K562 (cell line): ENCODE measurements around the gene MPHOSPH9. TPM values are rescaled to one million over a fixed set of nuclear protein-coding genes. Genes with fewer than 3 reads are reported as not detected.

Source experiments
- ATAC-seq: fragments of 200-7000 bp; cut with Tn5 transposase; 3 replicates; pipeline ENCODE4 v1.9.1; 2020; ENCODE audit warnings: moderate library complexity
- BruUV-seq: library from RNA; stranded (reverse); fragments of 400-500 nt; replicated peaks from 2 replicates; lab custom pipeline; 2021; lab: Mats Ljungman, UMichigan
- CTCF ChIA-PET: fragments of 300-600 bp; formaldehyde crosslinking; extraction: SDS; loops from one replicate; lab custom pipeline; 2021; ENCODE audit warnings: low intra/inter-chr PET ratio; lab: Yijun Ruan, JAX
- POLR2A ChIA-PET: fragments of 300-600, 350-650 bp; sonication (Branson Sonifier 250); formaldehyde crosslinking; extraction: SDS; loops from one replicate; lab custom pipeline; 2021; ENCODE audit warnings: antibody characterized with exemption, inconsistent platforms; lab: Yijun Ruan, JAX
- DNase-seq, 4 experiments: peaks; one replicate each; pipeline versions ENCODE4 v3.0.0 to v3.0.0-alpha.2; 2011 to 2018; ENCODE audit warnings: low spot score in 3 of 4, mixed read lengths in 3 of 4; ENCODE audit errors: extremely low read depth in 1 of 4
- FAIRE-seq: peaks from 2 replicates; lab custom pipeline; 2011; peaks lifted over from hg19 to GRCh38; lab: Jason Lieb, UNC
- H2AFZ ChIP-seq: 2 replicates; pipeline ENCODE4 v1.6.0; 2011; ENCODE audit warnings: low read depth, low read length, control low read depth, inconsistent platforms
- H3K27ac ChIP-seq: fragments of 200-600 bp; 3 replicates; pipeline ENCODE4 v1.8.0; 2011; ENCODE audit warnings: low read depth, mild to moderate bottlenecking, control low read depth, inconsistent platforms, low read length, moderate library complexity, mixed read lengths; ENCODE audit errors: extremely low read depth
- H3K27me3 ChIP-seq, 2 experiments: fragments of 300-600 bp in 1 of 2; 2 replicates in 1 of 2; 3 replicates in 1 of 2; pipeline versions ENCODE4 v1.6.0 to v1.8.0; 2011; ENCODE audit warnings: inconsistent platforms in 2 of 2, low read length in 2 of 2, mild to moderate bottlenecking in 1 of 2, mixed read lengths in 1 of 2, moderate library complexity in 1 of 2; ENCODE audit not compliant: control insufficient read depth in 2 of 2, insufficient read depth in 2 of 2
- H3K36me3 ChIP-seq: fragments of 300-600 bp; 3 replicates; pipeline ENCODE4 v1.8.0; 2011; ENCODE audit warnings: mild to moderate bottlenecking, low read length, inconsistent platforms; ENCODE audit not compliant: control insufficient read depth, insufficient read depth
- H3K4me1 ChIP-seq, 2 experiments: fragments of 200-600 bp in 1 of 2; replicated peaks in 1 of 2; 2 replicates in 1 of 2; 3 replicates in 1 of 2; pipeline versions ENCODE4 v1.5.1 to v1.8.0; 2011; ENCODE audit warnings: inconsistent platforms in 2 of 2, low read length in 2 of 2, mild to moderate bottlenecking in 1 of 2, mixed read lengths in 1 of 2, moderate library complexity in 1 of 2; ENCODE audit not compliant: control insufficient read depth in 2 of 2, insufficient read depth in 2 of 2
- H3K4me2 ChIP-seq: 2 replicates; pipeline ENCODE4 v1.6.1; 2011; ENCODE audit warnings: low read length, control low read depth, inconsistent platforms, mixed read lengths; ENCODE audit not compliant: insufficient read depth
- H3K4me3 ChIP-seq: fragments of 200-600 bp; sonication (generic), shearing (Covaris generic); 2 replicates; pipeline ENCODE4 v1.5.1; 2016; ENCODE audit warnings: control low read depth, inconsistent platforms
- H3K79me2 ChIP-seq: fragments of 200-600 bp; 3 replicates; pipeline ENCODE4 v1.8.0; 2011; ENCODE audit warnings: low read length, inconsistent platforms; ENCODE audit not compliant: control insufficient read depth, insufficient read depth
- H3K9ac ChIP-seq, 2 experiments: 2 replicates each; pipeline versions ENCODE4 v1.6.0 to v1.6.1; 2011; ENCODE audit warnings: low read depth in 2 of 2, low read length in 2 of 2, control low read depth in 1 of 2, inconsistent platforms in 1 of 2, mild to moderate bottlenecking in 1 of 2, mixed read lengths in 1 of 2; ENCODE audit not compliant: insufficient read depth in 1 of 2
- H3K9me1 ChIP-seq: one replicate; pipeline ENCODE4 v1.6.0; 2011; ENCODE audit warnings: inconsistent platforms, mild to moderate bottlenecking, low read length, moderate library complexity; ENCODE audit not compliant: control insufficient read depth, insufficient read depth
- H3K9me3 ChIP-seq: replicated peaks from 2 replicates; pipeline ENCODE4 v1.5.1; 2011; ENCODE audit warnings: low read depth, low read length, inconsistent platforms; ENCODE audit not compliant: control insufficient read depth, insufficient read depth
- H4K20me1 ChIP-seq: replicated peaks from 2 replicates; pipeline ENCODE4 v1.6.1; 2011; ENCODE audit warnings: low read length, inconsistent platforms, mixed read lengths; ENCODE audit not compliant: control insufficient read depth, insufficient read depth
- CGGBP1 ChIP-seq: fragments of 250-450 bp; sonication (Bioruptor Pico); IDR thresholded peaks from 2 replicates; pipeline ENCODE4 v1.9.0; 2021; ENCODE audit warnings: mild to moderate bottlenecking
- CREBBP ChIP-seq: IDR thresholded peaks from one replicate; pipeline ENCODE4 v1.6.1; 2012; ENCODE audit warnings: low read depth, mild to moderate bottlenecking, control low read depth, inconsistent platforms, low read length
- ERF ChIP-seq: fragments of 450-650 bp; formaldehyde crosslinking; IDR thresholded peaks from 2 replicates; pipeline ENCODE4 v1.4.0; 2020; ENCODE audit warnings: mild to moderate bottlenecking, mixed read lengths
- FUS ChIP-seq: fragments of 200-400 bp; formaldehyde crosslinking; optimal IDR thresholded peaks from 2 replicates; pipeline ENCODE3; 2017; ENCODE audit warnings: low read depth, low read length
- GABPA ChIP-seq: fragments of 200-800 bp; sonication (Bioruptor generic); conservative IDR thresholded peaks from 2 replicates; pipeline ENCODE4 v1.6.1; 2016; ENCODE audit warnings: low read depth, missing genetic modification characterization, missing compliant biosample characterization
- GTF2F1 ChIP-seq: IDR thresholded peaks from 2 replicates; pipeline ENCODE4 v1.6.1; 2011; ENCODE audit warnings: low read depth, low read length, improper control_type of control experiment
- HDGF ChIP-seq: fragments of 450-650 bp; IDR thresholded peaks from 2 replicates; pipeline ENCODE4 v1.6.1; 2016
- HNRNPH1 ChIP-seq: fragments of 200-400 bp; formaldehyde crosslinking; optimal IDR thresholded peaks from 2 replicates; pipeline ENCODE3; 2017; ENCODE audit warnings: low read depth, mild to moderate bottlenecking, low read length, moderate library complexity
- HNRNPLL ChIP-seq: fragments of 200-400 bp; formaldehyde crosslinking; IDR thresholded peaks from 2 replicates; pipeline ENCODE4 v1.6.1; 2017; ENCODE audit warnings: low read length, low read depth, mild to moderate bottlenecking; ENCODE audit not compliant: poor library complexity, severe bottlenecking
- KLF16 ChIP-seq: IDR thresholded peaks from 2 replicates; pipeline ENCODE4 v1.6.1; 2016; ENCODE audit warnings: antibody characterized with exemption
- NELFE ChIP-seq: IDR thresholded peaks from 2 replicates; pipeline ENCODE4 v1.6.1; 2011; ENCODE audit warnings: mild to moderate bottlenecking; ENCODE audit not compliant: insufficient read depth, insufficient read length
- POLR2H ChIP-seq: IDR thresholded peaks from 2 replicates; pipeline ENCODE4 v1.6.1; 2016; ENCODE audit warnings: missing genetic modification characterization, low read depth, mild to moderate bottlenecking, control low read depth, missing compliant biosample characterization, moderate library complexity
- RAD51 ChIP-seq: fragments of 450-650 bp; IDR thresholded peaks from 2 replicates; pipeline ENCODE4 v1.7.1; 2016; ENCODE audit warnings: low read depth, mild to moderate bottlenecking, borderline replicate concordance
- SIN3B ChIP-seq: fragments of 450-650 bp; IDR thresholded peaks from 2 replicates; pipeline ENCODE4 v1.6.1; 2017; ENCODE audit warnings: low read depth, mild to moderate bottlenecking, moderate library complexity
- SUPT5H ChIP-seq: fragments of 450-650 bp; IDR thresholded peaks from 2 replicates; pipeline ENCODE4 v1.6.1; 2016
- TSC22D4 ChIP-seq: fragments of 450-650 bp; IDR thresholded peaks from 2 replicates; pipeline ENCODE4 v1.6.1; 2016; ENCODE audit warnings: missing genetic modification characterization, missing biosample characterization, control low read depth
- TSHZ1 ChIP-seq: fragments of 250-450 bp; sonication (Bioruptor Pico); IDR thresholded peaks from 2 replicates; pipeline ENCODE4 v1.4.0; 2020; ENCODE audit warnings: mild to moderate bottlenecking, moderate library complexity
- ZNF197 ChIP-seq: fragments of 200-800 bp; sonication (Bioruptor generic); IDR thresholded peaks from 2 replicates; pipeline ENCODE4 v1.6.1; 2016; ENCODE audit warnings: low read depth, missing genetic modification characterization, missing compliant biosample characterization
- ZNF239 ChIP-seq: fragments of 250-450 bp; sonication (Bioruptor Pico); IDR thresholded peaks from 2 replicates; pipeline ENCODE4 v1.4.0; 2020; ENCODE audit warnings: mild to moderate bottlenecking
- WGBS: fragments of 100-300 bp; shearing (Covaris generic); methylation state at CpG from one replicate; pipeline ENCODE4 v1.1.6; 2016; ENCODE audit warnings: low coverage, mixed read lengths; ENCODE audit not compliant: insufficient coverage; ENCODE audit errors: missing lambda C conversion rate; 5-methylcytosine and 5-hydroxymethylcytosine counted together
- in situ Hi-C: fragments of 300-500 bp; cut with MboI; formaldehyde crosslinking; loops from 4 replicates; pipeline ENCODE4 v1.15.0; 2018; ENCODE audit warnings: inconsistent platforms, mixed read lengths
- intact Hi-C: fragments of 100-400 bp; cut with micrococcal nuclease; formaldehyde crosslinking; loops from 2 replicates; pipeline ENCODE4 v1.14.2; 2022
- polyA plus RNA-seq, 8 experiments: library from polyadenylated mRNA; depleted of rRNA in 4 of 8; stranded (reverse) in 5 of 8; unstranded in 3 of 8; fragments of >200 nt; fragmentation: Nextera tagmentation in 2 of 8; fragmentation: Illumina TruSeq in 1 of 8; extraction: Ambion mirVana in 2 of 8; extraction: Trizol in 1 of 8; gene quantifications; 2 replicates each; pipeline versions ENCODE4 v1.2.1 to v1.2.3, GENCODE V29; 2011 to 2014; ENCODE audit warnings: inconsistent platforms in 1 of 8, missing spikeins in 1 of 8
- total RNA-seq, 7 experiments: library from RNA; depleted of rRNA in 6 of 7; stranded (reverse); fragments of >200 nt in 6 of 7; fragmentation: Illumina TruSeq in 2 of 7; extraction: Trizol in 2 of 7; gene quantifications; 2 replicates each; pipeline versions ENCODE4 v1.2.1 to v1.2.3, GENCODE V29; 2011 to 2021; ENCODE audit warnings: low replicate concordance in 1 of 7

The MPHOSPH9 gene
- total and polyA plus RNA-seq, 9 of the 15 experiments (the other 6 are each of a cell fraction or from before 2014, with no cell fraction given) = 14.2 to 103 (median 54.5) TPM

GRCh38 chr12:123163227-123163626, 69.7 kb downstream of the MPHOSPH9 start:
- CTCF ChIA-PET = no interaction called here
- Histone ChIP-seq H3K27ac (no peak overlapping the region), H3K4me3 (no peak overlapping the region), H3K27me3 (no peaks in the 10 kb centered on the region), H4K20me1 (no peaks in the 10 kb centered on the region), H3K9me3 (no peaks in the 10 kb centered on the region), H3K79me2 (no peaks in the 10 kb centered on the region), H3K9ac (no peak overlapping the region), H2AFZ (no peak overlapping the region), H3K4me2 (no peak overlapping the region), H3K4me1 (no peaks in the 10 kb centered on the region), H3K36me3 (peaks cover 84% of the 10 kb centered on the region), H3K9me1 (no peaks in the 10 kb centered on the region)
- intact Hi-C loops (no loop called here), in situ Hi-C loops (no loop called here)
- DNase-seq (no peak), FAIRE-seq (peak; percentile 64), ATAC-seq (no peak)
- TF ChIP-seq HNRNPLL = no peak
- TF ChIP-seq FUS = no peak
- no peak for TF ChIP-seq ZNF239
- TF ChIP-seq HNRNPH1 = no peak
- TF ChIP-seq NELFE = no peak
- TF ChIP-seq KLF16 = no peak
- no peak for TF ChIP-seq GABPA (tag)
- no peak for TF ChIP-seq ERF (CRISPR knock-in tag)
- no peak for TF ChIP-seq CREBBP
- TF ChIP-seq GTF2F1 = no peak
- no peak for TF ChIP-seq SIN3B
- TF ChIP-seq HDGF = no peak
- TF ChIP-seq CGGBP1 (CRISPR knock-in tag) = no peak
- TF ChIP-seq TSHZ1 (CRISPR knock-in tag) = no peak
- TF ChIP-seq RAD51 = no peak
- TF ChIP-seq POLR2H (tag) = no peak
- no peak for TF ChIP-seq TSC22D4 (tag)
- no peak for TF ChIP-seq ZNF197 (CRISPR knock-in tag)
- no peak for TF ChIP-seq SUPT5H
- POLR2A ChIA-PET = interaction anchor here (1.5 kb wide), 1 partner anchor 69 kb away, joined by 5 read pairs; no protein-coding TSS in a partner anchor
- WGBS = 61% methylated on average over 3 of the region's 3 CpGs
- no TSS peak for BruUV-seq
